Renal pelvis (tissue), 12 donors: ENCODE measurements around the gene HNRNPH1. TPM values are rescaled to one million over a fixed set of nuclear protein-coding genes. Genes with fewer than 3 reads are reported as not detected.
"Not testable (repeated sequence)": the region's sequence is repeated elsewhere in the genome, so short reads cannot be mapped to it uniquely, and the experiment has no call there.

Experiments
- DNase-seq: peaks from one replicate; pipeline ENCODE4 v3.0.0-alpha.2; 2013
- long read RNA-seq, 16 experiments: transcript quantifications; one replicate each; lab custom pipeline, GENCODE V29; 2026
- polyA plus RNA-seq, 3 donors: library from polyadenylated mRNA; unstranded; fragments of 120-200 nt; gene quantifications; one replicate each; pipeline ENCODE4 v1.2.1, GENCODE V29; 2013; ENCODE audit not compliant: insufficient read length in 3 of 3

Gene HNRNPH1, protein sequence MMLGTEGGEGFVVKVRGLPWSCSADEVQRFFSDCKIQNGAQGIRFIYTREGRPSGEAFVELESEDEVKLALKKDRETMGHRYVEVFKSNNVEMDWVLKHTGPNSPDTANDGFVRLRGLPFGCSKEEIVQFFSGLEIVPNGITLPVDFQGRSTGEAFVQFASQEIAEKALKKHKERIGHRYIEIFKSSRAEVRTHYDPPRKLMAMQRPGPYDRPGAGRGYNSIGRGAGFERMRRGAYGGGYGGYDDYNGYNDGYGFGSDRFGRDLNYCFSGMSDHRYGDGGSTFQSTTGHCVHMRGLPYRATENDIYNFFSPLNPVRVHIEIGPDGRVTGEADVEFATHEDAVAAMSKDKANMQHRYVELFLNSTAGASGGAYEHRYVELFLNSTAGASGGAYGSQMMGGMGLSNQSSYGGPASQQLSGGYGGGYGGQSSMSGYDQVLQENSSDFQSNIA
- 1,000 to 10,000 TPM in 2 of 3 donors, 100 to 1,000 TPM in 1; 988 to 1,833 (median 1,566) TPM for polyA plus RNA-seq
- long read RNA-seq, donor 1, full-length matches to known transcripts, result 32 of 109 reads
- long read RNA-seq, donor 1, partial matches to known transcripts, result 77 of 109 reads
- long read RNA-seq, donor 1, other reads (novel, unspliced or antisense), result 0 of 109 reads
- long read RNA-seq, donor 2, full-length matches to known transcripts, result 54 of 156 reads
- long read RNA-seq, donor 2, partial matches to known transcripts, result 102 of 156 reads
- long read RNA-seq, donor 2, other reads (novel, unspliced or antisense), result 0 of 156 reads
- long read RNA-seq, donor 3, full-length matches to known transcripts, result 39 of 135 reads
- long read RNA-seq, donor 3, partial matches to known transcripts, result 96 of 135 reads
- long read RNA-seq, donor 3, other reads (novel, unspliced or antisense), result 0 of 135 reads
- long read RNA-seq, donor 4, full-length matches to known transcripts, result 40 of 71 reads
- long read RNA-seq, donor 4, partial matches to known transcripts, result 31 of 71 reads
- long read RNA-seq, donor 4, other reads (novel, unspliced or antisense), result 0 of 71 reads
- long read RNA-seq, donor 5, transcript HNRNPH1-204 (14 exons, 2,248 nt), result major isoform, 5 of 71 reads
- long read RNA-seq, donor 5, partial matches to known transcripts, result 51 of 71 reads
- long read RNA-seq, donor 5, other reads (novel, unspliced or antisense), result 0 of 71 reads
- long read RNA-seq, donor 6, full-length matches to known transcripts, result 56 of 623 reads
- long read RNA-seq, donor 6, partial matches to known transcripts, result 442 of 623 reads
- long read RNA-seq, donor 6, other reads (novel, unspliced or antisense), result 125 of 623 reads
- long read RNA-seq, donor 7, full-length matches to known transcripts, result 40 of 122 reads
- long read RNA-seq, donor 7, partial matches to known transcripts, result 82 of 122 reads
- long read RNA-seq, donor 7, other reads (novel, unspliced or antisense), result 0 of 122 reads
- long read RNA-seq, donor 8, full-length matches to known transcripts, result 19 of 54 reads
- long read RNA-seq, donor 8, partial matches to known transcripts, result 35 of 54 reads
- long read RNA-seq, donor 8, other reads (novel, unspliced or antisense), result 0 of 54 reads
- long read RNA-seq, donor 9, full-length matches to known transcripts, result 50 of 134 reads
- long read RNA-seq, donor 9, partial matches to known transcripts, result 84 of 134 reads
- long read RNA-seq, donor 9, other reads (novel, unspliced or antisense), result 0 of 134 reads
- long read RNA-seq, donor 10, full-length matches to known transcripts, result 70 of 176 reads
- long read RNA-seq, donor 10, partial matches to known transcripts, result 106 of 176 reads
- long read RNA-seq, donor 10, other reads (novel, unspliced or antisense), result 0 of 176 reads
- long read RNA-seq, donor 11, full-length matches to known transcripts, result 30 of 117 reads
- long read RNA-seq, donor 11, partial matches to known transcripts, result 87 of 117 reads
- long read RNA-seq, donor 11, other reads (novel, unspliced or antisense), result 0 of 117 reads
- long read RNA-seq, donor 12, full-length matches to known transcripts, result 93 of 626 reads
- long read RNA-seq, donor 12, partial matches to known transcripts, result 415 of 626 reads
- long read RNA-seq, donor 12, other reads (novel, unspliced or antisense), result 118 of 626 reads
- long read RNA-seq, donor 13, full-length matches to known transcripts, result 44 of 104 reads
- long read RNA-seq, donor 13, partial matches to known transcripts, result 60 of 104 reads
- long read RNA-seq, donor 13, other reads (novel, unspliced or antisense), result 0 of 104 reads
- long read RNA-seq, donor 14, full-length matches to known transcripts, result 50 of 1,582 reads
- long read RNA-seq, donor 14, partial matches to known transcripts, result 1,532 of 1,582 reads
- long read RNA-seq, donor 14, other reads (novel, unspliced or antisense), result 0 of 1,582 reads
- long read RNA-seq, donor 15, full-length matches to known transcripts, result 35 of 95 reads
- long read RNA-seq, donor 15, partial matches to known transcripts, result 60 of 95 reads
- long read RNA-seq, donor 15, other reads (novel, unspliced or antisense), result 0 of 95 reads
- long read RNA-seq, donor 16, full-length matches to known transcripts, result 39 of 152 reads
- long read RNA-seq, donor 16, partial matches to known transcripts, result 113 of 152 reads
- long read RNA-seq, donor 16, other reads (novel, unspliced or antisense), result 0 of 152 reads

- DNase-seq, result peak; percentile 99
Observed at GRCh38 chr5:179623003-179623905, at the start of gene HNRNPH1. HNRNPH1 (minus strand) TSS chr5:179623671; CDS start chr5:179623133, 538 bp downstream.

DNA sequence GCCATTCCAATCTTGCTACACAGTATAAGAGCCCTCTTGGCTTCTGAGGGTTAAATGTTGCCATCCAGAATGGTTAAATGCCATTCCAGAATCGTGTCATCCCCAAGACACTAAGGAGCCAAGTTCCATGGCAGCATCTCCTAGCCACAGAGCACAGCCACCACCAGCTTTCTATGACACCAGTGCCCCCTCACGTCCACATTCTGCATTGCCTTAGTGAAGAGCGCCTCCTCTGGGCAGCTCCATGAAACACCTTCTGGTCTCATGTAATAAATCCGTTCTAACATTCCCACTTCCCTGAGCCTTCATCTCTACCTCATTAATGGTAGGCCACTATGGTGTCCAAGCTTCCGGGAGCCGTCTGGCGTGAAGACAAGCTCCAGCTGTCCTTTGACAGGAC lies 44.9 kb upstream of the HNRNPH1 start:
- peak; percentile 64 for DNase-seq

DNA sequence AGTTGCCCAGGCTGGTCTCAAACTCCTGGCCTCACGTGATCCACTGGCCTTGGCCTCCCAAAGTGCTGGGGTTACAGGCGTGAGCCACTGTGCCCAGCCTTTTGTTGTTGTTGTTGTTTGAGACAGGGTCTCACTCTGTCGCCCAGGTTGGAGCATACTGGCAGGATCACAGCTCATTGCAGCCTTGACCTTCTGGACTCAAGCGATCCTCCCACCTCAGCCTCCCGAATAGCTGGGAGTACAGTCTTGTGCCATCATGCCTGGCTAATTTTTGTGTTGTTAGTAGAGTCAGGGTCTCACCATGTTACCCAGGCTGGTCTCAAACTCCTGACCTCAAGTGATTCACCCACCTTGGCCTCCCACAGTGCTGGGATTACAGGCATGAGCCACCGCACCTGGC lies 38.2 kb upstream of the HNRNPH1 start:
- DNase-seq, result not testable (repeated sequence)

DNA sequence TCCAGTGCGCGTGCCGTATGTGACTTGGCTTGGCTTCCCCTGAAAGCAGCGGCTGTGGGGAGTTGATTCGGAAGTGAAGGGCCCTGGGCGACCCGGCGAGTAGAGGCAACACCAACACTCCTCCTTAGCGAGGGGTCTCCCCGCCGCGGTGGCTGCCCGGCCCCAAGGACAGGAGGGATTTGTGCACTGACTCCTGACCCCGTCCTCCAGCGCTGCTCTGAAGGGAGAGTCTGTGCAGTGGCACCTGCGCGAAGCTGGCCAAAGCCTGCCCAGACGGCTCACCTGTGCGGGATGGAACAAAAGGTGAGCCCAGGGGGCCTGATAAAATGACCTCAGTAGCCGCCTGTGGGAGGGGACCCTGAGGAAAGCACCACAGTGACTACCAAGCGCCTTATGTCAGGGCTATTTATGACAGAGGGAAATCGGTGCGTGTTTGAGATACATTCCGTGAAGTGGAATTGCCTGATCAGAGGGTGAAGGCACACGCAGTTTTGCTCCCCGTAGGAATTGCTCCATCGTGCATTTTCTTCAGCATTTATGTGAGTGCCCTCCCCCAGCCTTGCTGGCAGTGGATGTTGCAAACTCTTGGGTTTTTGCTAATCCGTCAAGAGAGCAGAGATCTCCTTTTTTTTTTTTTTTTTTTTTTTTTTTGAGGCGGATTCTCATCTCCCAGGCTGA lies 34.8 kb upstream of the HNRNPH1 start:
- not testable (repeated sequence) for DNase-seq

- DNase-seq, result not testable (repeated sequence)
Observed at GRCh38 chr5:179657302-179658178, 34.1 kb upstream of the HNRNPH1 start.

DNA sequence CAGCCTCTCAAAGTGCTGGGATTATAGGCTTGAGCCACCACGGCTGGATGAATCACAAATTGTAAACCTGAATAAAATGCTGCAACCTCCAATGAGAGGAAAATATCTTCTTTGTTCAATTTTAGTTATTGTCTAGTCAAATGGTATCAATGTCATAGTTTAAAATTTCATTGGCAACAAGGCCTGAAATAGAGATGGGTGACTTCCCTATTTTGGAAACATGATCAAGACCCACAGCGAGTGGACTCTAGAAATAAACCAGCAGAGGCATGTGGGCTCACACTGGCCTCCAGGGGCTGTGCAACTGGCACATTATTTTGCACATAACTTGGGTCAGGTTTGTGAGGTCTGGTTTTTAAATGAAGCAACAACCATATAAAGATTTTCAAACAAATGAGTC lies 29.7 kb upstream of the HNRNPH1 start:
- DNase-seq, result not testable (repeated sequence)

- DNase-seq, result not testable (repeated sequence)
Observed at GRCh38 chr5:179650245-179650644, 26.8 kb upstream of the HNRNPH1 start.

- DNase-seq, result not testable (repeated sequence)
Observed at GRCh38 chr5:179649166-179649703, 25.8 kb upstream of the HNRNPH1 start.

DNA sequence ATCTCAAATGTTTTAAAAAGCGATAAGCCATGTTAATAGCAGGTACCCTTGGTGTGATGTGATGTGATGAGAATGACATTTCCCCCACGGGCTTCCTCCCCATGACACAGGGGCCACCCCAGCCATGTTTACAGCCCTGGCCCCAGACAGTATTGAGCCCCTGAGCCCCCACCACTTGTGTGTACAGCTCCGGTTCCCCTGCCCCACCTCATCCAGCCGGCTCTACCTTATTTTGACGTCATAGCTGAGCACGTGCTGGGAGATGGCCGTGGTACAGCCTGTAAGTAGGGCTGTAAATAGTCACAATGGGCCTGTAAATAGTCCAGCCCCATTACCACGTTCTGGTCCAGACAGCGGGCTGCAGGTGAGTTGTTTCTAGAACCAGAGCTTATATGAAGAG lies 24.9 kb upstream of the HNRNPH1 start:
- no peak for DNase-seq

GRCh38 chr5:179644766-179645165 lies 21.3 kb upstream of the HNRNPH1 start:
- DNase-seq, result not testable (repeated sequence)

- DNase-seq, result not testable (repeated sequence)
Observed at GRCh38 chr5:179643141-179643920, 19.9 kb upstream of the HNRNPH1 start.

DNA sequence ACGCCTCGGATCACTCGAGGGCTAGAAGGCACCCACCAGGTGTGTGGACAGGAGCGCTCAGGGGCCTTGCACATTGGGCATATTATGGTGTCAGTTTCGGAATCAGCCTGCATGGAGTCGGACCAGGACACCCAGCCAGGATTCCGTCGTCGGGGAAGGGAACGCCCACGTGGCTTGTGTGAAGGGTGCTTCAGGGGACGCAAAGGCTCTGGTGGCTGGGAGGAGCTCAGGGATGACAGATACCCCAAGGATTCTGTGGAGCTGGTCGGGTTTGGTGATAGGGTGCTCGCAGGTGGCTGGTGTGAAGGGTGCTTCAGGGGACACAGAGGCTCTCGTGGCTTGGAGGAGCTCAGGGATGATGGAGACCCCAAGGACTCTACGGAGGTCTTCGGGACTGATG lies 19.2 kb upstream of the HNRNPH1 start:
- DNase-seq, result not testable (repeated sequence)

GRCh38 chr5:179641745-179642144 lies 18.3 kb upstream of the HNRNPH1 start:
- DNase-seq, result not testable (repeated sequence)

- not testable (repeated sequence) for DNase-seq
Observed at GRCh38 chr5:179639296-179639695, 15.8 kb upstream of the HNRNPH1 start.
